ENCODE data around the gene CAMSAP1.

DNA sequence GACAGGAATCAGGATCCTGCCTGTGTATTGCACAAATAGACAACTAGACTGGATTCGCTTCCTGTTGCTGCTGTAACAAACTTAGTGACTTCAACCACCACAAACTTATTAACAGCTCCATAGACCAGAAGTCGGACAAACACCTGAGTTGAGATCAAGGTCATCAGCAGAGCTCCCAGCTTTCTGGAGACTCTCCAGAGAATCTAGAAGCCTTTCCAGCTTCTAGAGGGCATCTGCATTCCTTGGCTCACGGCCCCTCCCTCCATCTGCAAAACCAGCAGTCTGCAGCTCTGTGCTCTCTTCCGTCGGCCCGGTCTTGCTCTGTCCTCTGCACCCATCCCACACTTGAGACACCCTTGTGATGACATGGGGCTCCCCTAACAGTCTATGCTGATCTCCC is 106.3 kb downstream of the CAMSAP1 start:
- TF ChIP-seq POLR2A (IDR thresholded peaks at IDR 0.05), result no peak
- TF ChIP-seq, protein P1, sequence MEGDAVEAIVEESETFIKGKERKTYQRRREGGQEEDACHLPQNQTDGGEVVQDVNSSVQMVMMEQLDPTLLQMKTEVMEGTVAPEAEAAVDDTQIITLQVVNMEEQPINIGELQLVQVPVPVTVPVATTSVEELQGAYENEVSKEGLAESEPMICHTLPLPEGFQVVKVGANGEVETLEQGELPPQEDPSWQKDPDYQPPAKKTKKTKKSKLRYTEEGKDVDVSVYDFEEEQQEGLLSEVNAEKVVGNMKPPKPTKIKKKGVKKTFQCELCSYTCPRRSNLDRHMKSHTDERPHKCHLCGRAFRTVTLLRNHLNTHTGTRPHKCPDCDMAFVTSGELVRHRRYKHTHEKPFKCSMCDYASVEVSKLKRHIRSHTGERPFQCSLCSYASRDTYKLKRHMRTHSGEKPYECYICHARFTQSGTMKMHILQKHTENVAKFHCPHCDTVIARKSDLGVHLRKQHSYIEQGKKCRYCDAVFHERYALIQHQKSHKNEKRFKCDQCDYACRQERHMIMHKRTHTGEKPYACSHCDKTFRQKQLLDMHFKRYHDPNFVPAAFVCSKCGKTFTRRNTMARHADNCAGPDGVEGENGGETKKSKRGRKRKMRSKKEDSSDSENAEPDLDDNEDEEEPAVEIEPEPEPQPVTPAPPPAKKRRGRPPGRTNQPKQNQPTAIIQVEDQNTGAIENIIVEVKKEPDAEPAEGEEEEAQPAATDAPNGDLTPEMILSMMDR (IDR thresholded peaks at IDR 0.05), result no peak

Measured in lower leg skin (tissue), 3 donors.